Esophagus mucosa (tissue), 1 donor: Measurements from ENCODE around the gene SPEG. TPM values are rescaled to one million over a fixed set of nuclear protein-coding genes. Genes with fewer than 3 reads are reported as not detected.

Experiments used
- ATAC-seq: fragments of 200-7000 bp; cut with Tn5 transposase; one replicate; pipeline ENCODE4 v1.9.1; 2020
- total RNA-seq: library from RNA; stranded (reverse); gene quantifications from one replicate; pipeline ENCODE4 v1.2.4, GENCODE V29; 2023
- donor health status: DM: yes; HTN: yes; CAD: no.

Gene SPEG
- total RNA-seq, 1 donor from 2014 or later, result 3.8 TPM

DNA sequence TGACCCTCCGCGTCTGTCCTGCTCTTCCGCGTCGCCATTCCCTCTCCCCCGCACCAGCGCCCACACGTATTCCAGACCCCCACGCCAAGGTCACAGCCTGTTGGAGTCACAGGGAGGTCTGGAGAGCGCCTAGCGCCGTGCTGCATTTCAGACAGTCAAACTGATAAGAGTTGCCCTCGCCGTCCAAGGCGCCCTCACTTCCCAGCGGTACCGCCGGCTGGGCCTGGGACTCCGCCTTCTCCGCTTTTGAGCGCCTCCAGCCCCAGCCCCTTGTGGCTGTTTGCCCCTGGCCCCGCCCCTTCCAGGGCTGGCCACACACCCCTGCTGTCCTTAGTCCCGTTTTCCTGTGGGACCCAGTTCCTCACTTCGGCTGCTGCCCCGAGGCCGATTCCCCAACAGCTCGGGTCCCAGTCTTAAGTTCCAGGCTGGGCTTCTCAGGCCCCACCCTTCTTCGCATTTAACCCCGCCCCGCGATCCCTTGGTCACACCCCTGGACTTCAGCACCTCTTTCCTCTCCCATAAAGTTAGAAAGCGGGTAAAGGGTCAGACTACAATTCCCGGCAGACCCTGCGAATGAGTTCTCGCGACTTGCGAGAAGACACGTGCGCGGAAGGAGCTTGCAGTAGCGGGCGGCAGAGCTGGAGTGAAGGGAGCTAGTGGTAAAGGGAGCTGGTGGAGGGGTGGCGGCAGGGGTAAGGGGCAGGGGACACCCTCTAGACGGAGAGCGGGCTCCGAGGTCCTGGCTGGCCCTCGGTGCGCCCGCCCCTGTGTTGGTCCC is 63.8 kb downstream of the SPEG start, which contains the start of gene GMPPA:
GMPPA (plus strand) TSS at position 612 of the 778 bp plus-strand sequence. CDS start 1,085 bp downstream, outside the sequence.
- peak; percentile 92 for ATAC-seq

GRCh38 chr2:219499058-219499307 is 64.3 kb downstream of the SPEG start:
- ATAC-seq, result no peak

GRCh38 chr2:219499555-219499954 is 64.9 kb downstream of the SPEG start:
- ATAC-seq, result no peak

- no peak for ATAC-seq
These were observed 65.5 kb downstream of the SPEG start for GRCh38 chr2:219500135-219500534.

DNA sequence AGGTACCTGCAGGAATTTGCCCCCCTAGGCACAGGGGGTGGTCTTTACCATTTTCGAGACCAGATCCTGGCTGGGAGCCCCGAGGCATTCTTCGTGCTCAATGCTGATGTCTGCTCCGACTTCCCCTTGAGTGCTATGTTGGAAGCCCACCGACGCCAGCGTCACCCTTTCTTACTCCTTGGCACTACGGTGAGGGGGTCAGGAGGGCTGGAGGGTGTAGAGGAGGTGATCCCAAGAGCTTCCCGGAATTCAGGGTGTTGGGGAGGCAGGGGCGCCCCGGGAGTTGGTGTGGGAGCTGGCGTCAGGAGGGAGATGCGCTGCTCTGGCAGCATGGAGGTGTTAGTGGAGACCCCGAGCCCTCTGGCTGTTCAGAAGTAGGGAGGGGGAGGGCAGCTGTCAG is 67.2 kb downstream of the SPEG start:
- no peak for ATAC-seq

DNA sequence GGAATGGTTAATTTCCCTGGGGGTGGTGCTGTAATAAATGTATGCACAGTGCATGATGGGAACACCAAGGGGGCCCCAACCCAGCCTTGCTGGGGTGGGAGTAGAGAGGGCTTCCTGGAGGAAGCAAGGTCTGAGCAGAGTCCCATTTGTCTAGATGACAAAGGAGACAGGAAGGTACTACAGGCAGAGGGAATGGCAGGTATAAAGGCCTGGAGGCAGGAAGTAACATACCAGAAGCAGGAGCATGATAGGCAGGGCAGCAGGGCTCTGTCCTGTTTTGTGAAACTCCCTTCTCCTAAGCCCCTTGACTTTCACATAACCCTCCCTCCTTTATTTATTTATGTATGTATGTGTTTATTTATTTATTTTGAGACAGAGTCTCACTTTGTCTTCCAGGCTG is 68.0 kb downstream of the SPEG start:
- ATAC-seq, result no peak

GRCh38 chr2:219505585-219505984 is 70.9 kb downstream of the SPEG start:
- no peak for ATAC-seq

- ATAC-seq, result no peak
These were observed 71.6 kb downstream of the SPEG start for GRCh38 chr2:219506153-219506801.

DNA sequence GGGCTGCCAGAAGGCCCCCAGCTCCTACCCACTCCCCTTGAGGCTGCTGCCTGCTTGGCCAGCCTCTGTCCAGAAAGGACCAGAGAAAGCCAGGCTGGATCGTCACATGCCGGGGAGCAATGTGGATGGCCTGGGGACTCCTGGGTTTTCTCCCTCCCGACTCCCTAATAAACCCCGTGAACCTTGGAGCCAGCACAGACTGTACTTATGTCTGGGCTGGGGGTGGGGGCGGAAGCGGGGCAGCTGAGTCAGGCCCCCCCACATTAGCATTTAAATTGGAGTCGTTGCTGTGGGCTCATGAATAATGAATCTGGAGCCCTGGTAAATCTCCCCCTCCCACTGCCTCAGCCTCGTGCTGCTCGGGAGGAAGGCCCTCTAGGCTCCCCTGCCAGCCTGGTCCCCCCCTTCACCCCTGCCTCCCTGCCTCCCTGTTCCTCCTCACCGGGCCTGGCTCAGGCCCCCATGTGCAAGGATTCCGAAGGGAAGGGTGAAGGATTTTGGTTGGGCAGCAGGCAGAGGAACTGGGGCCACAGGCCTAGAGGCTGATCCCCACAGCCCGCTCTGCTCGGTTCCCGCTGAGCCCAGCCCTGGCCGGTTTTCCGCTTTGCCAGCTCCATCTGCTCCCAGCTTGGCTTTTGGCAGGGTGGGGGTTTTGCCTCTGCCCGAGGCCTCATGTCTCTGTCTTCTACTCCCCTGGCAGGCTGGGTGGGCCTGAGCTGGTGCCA is 72.3 kb downstream of the SPEG start:
- ATAC-seq, result no peak

GRCh38 chr2:219507581-219508443 is 73.2 kb downstream of the SPEG start:
- ATAC-seq, result no peak

GRCh38 chr2:219508444-219508734 is 73.7 kb downstream of the SPEG start:
- ATAC-seq, result no peak

DNA sequence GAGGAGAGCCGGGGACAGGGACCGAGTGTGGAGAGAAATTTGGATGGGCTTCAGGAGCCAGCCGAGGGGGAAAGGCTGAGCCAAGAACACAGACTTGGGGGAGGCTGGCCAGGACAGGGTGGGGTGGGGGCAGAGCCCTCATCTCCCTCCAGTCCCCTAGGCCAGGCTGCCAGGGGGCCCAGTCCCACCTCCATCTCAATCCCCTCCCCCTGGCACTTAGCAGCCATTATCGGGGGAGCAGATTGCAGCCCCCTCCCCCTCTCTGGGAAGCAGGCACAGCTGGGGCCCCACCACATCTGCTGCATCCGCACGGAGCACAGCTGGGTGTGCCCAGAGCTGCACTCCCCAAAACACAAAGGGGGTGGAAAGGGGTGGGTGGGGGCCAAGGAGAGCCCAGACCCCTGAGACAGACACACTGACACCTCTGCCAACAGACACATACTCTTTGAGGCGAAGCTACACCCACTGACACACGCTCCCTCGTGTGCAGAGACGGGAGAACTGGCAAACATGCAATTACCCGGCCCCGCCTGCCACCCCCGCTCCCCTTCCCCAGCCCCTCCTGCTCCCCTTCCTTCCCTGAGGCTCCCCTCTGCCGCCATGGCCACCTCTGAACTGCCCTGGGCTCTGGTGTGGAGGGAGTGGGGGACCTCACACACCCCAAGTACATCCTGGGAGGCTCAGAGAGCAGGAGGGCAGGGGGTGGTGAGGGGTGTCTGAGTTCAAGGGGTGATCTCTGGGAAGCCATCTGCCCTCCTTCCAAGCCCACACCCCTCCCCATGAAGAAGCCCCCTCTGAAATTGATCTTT is 74.5 kb downstream of the SPEG start:
- ATAC-seq, result peak; percentile 6

GRCh38 chr2:219509780-219510511 is 75.3 kb downstream of the SPEG start:
- peak; percentile 63 for ATAC-seq

GRCh38 chr2:219510512-219511135 is 76.0 kb downstream of the SPEG start:
- ATAC-seq, result no peak

- no peak for ATAC-seq
These were observed 77.1 kb downstream of the SPEG start for GRCh38 chr2:219511547-219512325.

GRCh38 chr2:219512524-219513216 is 78.0 kb downstream of the SPEG start:
- no peak for ATAC-seq

GRCh38 chr2:219513787-219514186 is 79.1 kb downstream of the SPEG start:
- no peak for ATAC-seq

- no peak for ATAC-seq
These were observed 79.6 kb downstream of the SPEG start, which contains the start of gene ASIC4 for GRCh38 chr2:219514196-219514761. ASIC4 (plus strand) TSS chr2:219514482; CDS start chr2:219514725, 243 bp downstream.

GRCh38 chr2:219514836-219515235 is 80.2 kb downstream of the SPEG start:
- ATAC-seq, result no peak
